GM18499 (cell line): ENCODE measurements around the gene NAPSA.

Source experiments
- ATAC-seq: cut with Tn5 transposase; IDR thresholded peaks from one replicate; pipeline ENCODE4 v1.9.1; 2021; ENCODE audit warnings: moderate number of reproducible peaks; ENCODE audit not compliant: insufficient read depth, unreplicated experiment

The NAPSA gene

DNA sequence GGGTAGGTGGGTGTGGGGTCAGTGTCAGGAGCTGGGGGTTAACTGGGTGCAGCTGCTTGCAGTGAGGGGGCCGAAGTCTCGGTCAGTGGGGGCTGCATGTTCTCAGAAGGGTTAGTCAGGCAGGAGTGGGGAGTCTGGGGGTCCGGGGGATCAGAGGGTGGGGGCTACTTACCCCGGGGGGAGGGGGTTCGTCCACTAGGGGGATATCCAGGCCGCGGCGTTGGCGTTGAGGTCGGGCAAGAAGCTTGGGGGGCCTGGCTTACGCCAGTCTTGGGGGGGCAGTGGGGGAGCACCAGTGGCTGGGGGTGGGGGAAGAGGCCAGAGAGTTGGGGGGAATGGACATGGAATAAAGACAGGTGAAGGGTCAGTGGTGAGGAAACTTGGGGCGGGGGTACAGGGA lies 45.4 kb downstream of the NAPSA start:
- ATAC-seq: no peak

DNA sequence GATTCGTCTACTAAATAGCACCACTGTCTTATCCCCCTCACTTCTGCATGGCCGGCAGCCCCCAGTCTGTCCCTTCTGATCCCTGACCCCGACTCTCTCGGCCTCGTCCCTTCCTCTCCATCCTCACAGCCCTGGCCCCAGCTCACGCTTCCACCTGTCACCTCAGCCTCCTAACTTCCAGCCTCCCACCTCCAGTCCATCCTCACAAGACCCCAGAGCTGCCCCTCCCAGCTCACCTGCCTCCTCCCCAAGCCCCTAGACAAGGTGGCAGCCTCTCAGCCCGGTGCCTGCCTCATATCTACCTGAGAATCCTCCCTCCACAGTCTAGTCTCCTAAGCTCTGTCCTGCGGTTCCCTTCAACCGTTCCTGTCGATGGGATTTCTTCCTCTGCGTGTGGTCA lies 46.3 kb downstream of the NAPSA start:
- ATAC-seq: no peak

DNA sequence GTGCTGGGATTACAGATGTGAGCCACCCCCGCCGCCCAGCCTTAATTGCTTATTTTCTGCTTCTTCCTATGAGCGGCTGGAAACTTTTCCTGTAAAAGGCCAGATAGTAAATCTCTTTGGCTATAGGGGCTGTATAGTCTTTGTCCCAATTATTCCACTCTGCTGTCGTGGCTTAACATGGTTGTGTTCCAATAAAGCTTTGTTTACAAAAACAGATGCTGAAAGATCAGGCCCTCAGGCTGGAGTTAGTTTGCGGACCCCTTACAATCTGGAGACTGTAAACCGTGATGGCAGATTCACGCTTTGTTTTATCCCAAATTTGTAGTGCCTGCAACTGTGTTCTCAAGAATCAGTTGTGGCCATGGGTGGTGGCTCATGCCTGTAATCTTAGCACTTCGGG lies 47.0 kb downstream of the NAPSA start:
- ATAC-seq: no peak

DNA sequence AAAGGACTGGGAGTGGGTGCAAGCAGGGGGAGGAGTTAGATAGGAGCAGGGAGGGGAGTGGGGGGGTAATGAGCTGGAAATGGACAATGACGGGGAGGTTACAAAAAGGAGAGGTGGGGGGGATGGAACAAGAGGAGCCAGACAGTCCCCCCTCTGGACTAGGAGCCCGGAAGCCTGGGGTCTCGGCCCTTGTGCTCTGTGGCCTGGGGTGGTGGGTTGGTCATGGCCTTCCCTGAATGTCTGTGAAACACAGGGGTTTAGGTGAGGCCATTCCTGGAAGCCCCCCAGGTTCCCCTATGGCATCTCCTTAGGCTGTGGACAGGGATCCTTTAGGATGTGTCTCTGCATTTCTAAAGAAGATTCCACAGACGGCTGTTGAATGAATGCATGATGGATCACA lies 48.3 kb downstream of the NAPSA start:
- no peak for ATAC-seq

DNA sequence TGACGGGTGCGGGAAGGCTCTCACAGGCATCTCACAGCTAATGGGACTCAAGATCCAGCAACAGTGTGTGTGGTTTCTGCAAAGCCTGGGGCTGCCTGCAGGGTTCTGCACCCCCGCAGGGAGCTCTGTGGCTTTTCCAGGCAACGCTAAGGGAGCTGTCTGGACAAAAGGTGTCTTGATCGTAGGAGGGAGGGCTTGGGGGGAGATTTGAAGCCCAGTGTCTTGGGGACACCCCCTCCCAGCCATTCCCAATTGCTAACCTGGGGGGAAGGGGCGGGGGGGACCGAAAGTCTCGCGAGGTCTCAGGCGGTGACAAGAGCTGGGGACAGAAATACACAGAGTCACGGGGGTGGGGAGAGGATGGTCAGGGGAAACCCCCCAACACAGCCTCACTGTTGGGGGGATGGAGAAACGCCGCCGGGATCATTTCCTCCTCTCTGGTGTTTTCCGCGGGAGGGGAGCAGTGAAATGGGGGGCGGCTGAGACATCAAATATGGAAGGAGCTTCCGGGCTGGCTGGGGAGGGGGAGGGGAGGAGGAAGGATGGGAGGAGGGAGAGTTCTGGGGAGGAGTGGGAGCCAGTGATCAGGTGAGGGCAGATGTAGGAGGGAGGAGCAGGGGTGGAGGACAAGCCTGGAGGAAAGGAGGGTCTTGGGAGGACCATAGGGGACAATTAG lies 49.5 kb downstream of the NAPSA start:
- no peak for ATAC-seq

DNA sequence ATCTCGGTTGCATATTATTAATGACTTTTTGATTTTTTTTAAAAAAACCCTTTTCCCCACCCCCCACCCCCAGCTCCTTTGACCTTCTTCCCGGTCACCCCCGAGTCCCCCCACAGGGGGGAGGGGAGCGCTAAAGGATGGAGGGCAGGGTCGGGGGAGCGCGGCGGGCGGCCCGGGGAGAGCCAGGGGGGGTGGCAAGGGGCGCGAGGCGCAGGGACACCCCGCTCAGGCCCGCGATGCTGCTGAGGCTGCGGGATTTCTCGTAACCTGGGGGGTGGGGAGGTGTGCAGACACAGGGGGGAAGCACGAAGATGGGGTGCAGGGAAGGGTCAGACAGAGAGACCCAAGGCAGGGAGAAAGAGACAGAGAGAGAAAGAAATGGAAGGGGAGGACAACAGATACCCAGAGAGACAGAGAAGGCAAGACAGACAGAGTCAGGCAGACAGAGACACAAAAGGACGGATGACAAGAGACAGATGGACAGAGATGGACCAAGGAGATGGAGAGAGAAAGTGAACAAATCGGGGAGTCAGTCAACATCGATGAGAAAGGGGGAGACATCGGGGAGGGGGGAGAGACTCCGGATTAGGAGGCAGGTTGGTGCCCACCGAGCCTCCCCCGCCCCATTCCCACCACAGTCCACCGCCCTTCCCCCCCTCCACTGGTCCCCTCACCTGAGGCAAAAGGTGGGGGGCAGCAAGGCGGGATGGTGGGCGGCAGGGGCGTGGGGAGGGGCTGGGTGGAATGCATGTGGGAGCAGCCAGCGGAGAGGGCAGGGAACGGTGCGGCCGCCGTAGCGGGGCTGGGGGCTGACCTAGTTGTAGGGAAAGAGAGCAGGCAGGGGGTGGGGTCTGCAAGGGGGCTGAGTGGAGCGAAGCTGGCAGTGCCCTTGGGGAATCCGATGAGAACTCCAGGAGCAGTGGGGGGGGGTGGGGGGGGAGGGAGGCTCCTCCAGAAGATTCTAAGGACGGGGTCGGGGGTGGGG lies 50.4 kb downstream of the NAPSA start:
- ATAC-seq: no peak

DNA sequence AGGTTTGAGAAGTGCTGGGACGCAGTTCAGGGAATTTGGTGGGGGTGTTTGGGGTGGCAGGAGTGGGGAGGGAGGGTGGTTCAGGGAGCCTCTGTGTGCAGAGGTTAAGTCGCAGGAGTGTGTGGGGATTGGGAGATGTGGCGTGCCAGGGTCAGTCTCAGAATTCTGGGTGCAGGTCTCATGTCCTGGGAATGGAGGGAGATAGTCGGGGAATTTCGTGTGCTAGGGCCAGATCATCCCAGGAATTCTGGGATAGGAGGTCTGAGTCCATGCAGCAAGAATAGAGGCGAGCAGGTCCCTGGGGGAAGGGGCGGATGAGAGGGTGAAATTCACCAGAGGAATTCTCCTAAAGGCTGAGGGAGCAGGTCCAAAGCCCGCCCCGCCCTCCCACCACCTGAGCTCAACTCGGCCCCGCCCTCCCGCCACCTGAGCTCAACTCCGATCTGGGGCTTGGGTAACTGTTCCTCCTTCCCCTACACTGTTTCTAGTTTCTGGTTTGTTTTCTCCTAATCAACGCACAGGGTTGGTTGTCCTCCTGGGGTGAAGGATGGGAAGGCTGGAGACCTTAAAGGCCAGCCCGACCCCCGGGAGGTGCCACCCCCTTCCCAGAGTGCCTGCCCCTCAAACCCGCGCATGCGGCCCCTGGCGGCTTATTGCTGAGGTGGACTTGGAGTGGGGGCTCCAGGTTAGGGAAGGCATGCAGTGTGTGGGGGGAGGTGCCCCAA lies 51.5 kb downstream of the NAPSA start:
- no peak for ATAC-seq

DNA sequence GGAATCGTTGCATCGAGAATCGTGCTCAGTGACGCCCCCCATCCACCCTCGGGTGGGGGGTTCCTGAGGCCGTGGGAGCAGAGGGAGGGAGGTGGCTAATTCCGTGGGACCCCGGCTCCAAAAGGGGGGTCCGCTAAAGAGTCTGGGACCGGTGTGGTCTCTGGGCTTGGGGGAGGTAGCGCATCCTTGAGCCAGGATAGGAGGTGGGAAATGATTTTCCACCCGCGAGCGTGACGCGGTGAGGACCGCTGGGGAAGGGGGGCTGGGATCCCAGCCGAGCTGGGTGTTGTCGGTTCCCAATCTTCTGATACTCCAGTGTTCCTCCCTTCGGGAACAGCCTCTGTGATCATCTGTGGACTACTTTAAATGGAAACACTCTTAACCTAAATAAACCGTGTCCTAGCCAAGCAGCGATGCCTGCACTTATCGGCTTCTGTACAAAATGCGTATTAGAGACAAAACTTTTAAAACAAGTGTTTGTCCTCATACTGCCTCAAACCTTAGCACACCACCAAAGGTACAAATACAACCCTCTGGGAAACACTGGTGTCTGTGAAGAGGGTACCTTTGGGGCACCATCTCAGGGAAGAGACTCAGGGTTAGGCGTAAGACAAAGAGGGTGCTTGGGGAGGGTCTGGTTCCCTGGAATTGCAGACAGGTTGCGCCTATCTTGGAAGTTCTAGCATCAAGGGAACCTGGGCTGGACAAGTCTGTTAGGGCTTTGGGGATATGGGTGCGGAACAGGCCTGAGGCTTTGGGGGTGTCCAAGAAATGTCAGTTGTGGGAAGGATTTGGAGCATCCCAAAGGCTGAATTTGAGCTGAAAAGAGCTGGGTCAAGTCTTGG lies 52.2 kb downstream of the NAPSA start:
- ATAC-seq: no peak

DNA sequence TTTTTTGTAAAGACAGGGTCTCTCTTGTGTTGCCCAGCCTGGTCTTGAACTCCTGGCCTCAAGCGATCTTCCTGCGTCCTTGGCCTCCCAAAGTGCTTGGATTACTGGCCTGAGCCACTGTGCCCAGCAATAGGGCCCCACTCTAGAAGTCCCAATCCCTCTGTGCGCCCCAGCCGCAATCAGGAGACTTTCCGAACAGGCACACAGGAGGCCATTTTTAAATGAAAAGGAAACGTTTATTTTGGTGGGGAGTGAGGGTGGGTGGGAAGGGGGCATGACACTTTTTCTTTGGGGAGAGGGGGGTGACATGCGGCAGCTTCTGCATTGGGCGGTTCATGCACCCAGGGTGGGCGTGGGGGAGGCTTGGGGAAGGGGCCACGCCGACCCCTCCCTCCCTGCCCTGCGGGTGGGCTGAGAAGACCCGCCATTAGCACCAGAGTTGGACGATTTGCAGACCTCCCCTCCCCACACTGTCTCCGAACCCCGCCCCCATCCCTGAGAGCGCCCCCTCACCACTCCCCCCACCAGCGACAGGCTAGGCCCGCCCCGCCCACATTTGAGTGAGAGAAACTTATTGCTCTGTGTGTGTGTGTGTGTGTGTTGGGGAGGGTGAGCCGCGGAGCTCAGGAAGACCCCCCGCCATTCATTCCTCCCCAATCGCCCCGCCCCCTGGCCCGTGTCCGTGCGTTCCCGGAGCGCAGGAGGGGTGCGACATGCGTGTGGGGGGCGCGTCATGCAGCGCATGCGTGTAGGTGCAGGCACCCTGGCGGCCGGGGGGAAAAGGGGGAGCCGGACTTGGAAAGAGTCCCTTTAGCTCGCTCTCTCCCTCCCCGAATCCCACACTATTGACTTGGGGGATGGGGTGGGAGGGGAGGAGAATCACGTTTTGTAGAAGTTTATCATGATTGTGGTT lies 53.5 kb downstream of the NAPSA start:
- no peak for ATAC-seq

DNA sequence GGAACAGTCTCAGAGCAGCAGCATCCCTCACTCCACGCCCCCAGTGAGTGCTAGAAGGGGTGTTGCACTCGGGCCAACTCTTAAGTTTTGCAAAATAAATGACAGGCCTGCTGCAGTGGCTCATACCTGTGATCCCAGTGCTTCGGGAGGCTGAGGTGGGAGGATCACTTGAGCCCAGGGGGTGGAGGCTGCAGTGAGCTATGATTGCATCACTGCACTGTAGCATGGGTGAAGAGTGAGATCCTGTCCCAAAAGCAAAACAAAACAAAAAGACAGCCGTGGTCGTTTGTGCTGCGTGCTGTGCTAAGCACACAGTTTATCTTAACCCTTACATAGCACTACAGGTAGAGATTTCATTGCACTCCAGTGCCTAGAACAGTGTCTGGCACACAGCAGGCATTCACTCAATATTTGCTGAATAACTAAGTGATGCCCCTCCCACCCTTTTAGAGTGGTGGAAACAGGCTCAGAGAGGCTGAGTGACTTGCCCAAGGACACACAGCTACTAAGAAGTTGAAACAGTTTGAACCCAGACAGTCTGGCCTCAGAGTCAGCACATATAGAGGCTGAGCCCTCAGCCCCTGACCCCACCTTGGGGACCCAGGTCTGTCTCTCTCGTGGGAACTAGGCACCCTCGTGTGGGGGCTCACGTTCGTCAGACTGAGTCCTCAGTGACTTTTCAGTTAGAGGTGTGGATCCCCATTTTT lies 54.5 kb downstream of the NAPSA start:
- ATAC-seq: no peak

DNA sequence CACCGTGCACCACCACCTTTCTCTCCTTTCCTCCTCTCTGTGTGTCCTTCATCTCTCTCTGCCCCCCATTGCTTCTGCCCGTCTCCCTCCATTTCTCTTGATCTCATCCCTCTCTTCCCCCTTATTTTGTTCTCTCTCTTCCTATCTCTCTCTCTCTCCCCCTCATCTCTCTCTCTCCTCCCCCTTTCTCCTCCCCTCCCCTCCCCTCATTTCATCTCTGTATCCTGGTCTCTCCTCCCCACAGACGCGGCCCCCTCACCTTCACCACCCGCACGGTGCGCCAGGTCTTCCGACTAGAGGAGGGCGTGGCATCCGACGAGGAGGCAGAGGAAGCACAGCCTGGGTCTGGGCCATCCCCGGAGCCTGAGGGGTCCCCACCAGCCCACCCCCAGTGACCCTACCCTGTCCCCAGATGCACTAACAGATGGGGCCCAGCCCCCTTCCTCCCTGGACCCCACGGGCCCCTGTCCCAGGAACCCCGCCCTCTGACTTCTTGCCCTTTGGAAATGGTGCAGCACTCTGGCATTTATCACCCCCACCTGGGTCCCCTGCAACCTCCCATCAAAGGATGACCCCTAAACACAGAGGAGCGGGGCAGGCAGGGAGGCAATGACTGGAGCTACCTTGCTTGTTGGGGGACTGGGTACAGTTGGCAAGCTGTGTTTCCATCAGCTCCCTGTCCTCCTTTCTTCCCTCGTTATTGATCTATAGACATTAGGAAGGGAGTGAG lies 55.9 kb downstream of the NAPSA start:
- no peak for ATAC-seq

DNA sequence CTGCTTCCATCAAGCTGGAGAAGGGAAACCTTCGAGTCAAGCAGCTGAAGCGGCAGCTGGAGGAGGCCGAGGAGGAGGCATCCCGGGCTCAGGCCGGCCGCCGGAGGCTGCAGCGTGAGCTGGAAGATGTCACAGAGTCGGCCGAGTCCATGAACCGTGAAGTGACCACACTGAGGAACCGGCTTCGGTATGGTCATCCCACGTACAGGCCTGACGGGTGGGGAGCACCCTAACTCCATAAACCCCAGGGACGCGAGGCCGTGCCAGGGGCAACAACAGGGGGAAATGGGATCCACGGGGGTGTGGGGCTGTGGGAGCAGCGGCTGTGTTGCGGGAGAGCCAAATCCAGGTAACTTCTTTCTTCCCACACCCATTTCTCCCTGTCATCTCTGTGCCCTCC lies 56.4 kb downstream of the NAPSA start:
- ATAC-seq: no peak
